Activated naive CD8-positive, alpha-beta T cell treated with anti-CD3 and anti-CD28 coated beads, Interleukin-2, amount 50 U/mL, for 24 hours (primary cell): ENCODE measurements around the gene TASP1.
"Not testable (repeated sequence)": the region's sequence is repeated elsewhere in the genome, so short reads cannot be mapped to it uniquely, and the experiment has no call there.

Source experiments
- ATAC-seq: fragments of 150-1000 bp; cut with Tn5 transposase; one replicate; pipeline ENCODE4 v1.10.0; 2021
- DNase-seq: peaks from one replicate; pipeline ENCODE4 v3.0.0; 2021
- H3K27ac Mint-ChIP-seq: one replicate; pipeline ENCODE4 v1.8.0; 2021; ENCODE audit warnings: mild to moderate bottlenecking, mixed read lengths
- H3K27me3 Mint-ChIP-seq: one replicate; pipeline ENCODE4 v1.8.0; 2021; ENCODE audit warnings: mixed read lengths
- H3K36me3 Mint-ChIP-seq: one replicate; pipeline ENCODE4 v1.8.0; 2021; ENCODE audit warnings: low read depth, mixed read lengths
- H3K4me1 Mint-ChIP-seq: one replicate; pipeline ENCODE4 v1.8.0; 2021; ENCODE audit warnings: mixed read lengths
- H3K4me3 Mint-ChIP-seq: one replicate; pipeline ENCODE4 v1.8.0; 2021; ENCODE audit warnings: mild to moderate bottlenecking, moderate library complexity, mixed read lengths
- H3K9me3 Mint-ChIP-seq: one replicate; pipeline ENCODE4 v1.8.0; 2021; ENCODE audit warnings: mixed read lengths

Gene TASP1

DNA sequence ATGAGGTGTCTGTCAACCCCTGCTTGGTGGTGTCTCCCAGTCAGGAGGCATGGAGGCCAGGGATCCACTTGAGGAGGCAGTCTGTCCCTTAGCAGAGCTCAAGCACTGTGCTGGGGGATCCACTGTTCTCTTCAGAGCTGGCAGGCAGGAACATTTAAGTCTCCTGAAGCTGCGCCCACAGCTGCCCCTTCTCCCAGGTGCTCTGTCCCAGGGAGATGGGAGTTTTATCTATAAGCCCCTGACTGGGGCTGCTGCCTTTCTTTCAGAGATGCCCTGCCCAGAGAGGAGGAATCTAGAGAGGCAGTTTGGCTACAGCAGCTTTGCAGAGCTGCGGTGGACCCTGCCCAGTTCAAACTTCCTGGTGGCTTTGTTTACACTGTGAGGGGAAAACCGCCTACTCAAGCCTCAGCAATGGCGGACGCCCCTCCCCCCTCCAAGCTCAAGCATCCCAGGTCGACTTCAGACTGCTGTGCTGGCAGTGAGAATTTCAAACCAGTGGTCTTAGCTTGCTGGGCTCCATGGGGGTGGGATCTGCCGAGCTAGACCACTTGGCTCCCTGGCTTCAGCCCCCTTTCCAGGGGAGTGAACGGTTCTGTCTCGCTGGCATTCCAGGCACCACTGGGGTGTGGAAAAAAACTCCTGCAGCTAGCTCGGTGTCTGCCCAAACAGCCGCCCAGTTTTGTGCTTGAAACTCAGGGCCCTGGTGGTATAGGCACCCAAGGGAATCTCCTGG, 258.1 kb downstream of the TASP1 start:
- H3K4me1 Mint-ChIP-seq, ATAC-seq, H3K27me3 Mint-ChIP-seq, DNase-seq, H3K4me3 Mint-ChIP-seq, H3K27ac Mint-ChIP-seq: not testable (repeated sequence)
- H3K9me3 Mint-ChIP-seq, result peaks cover 49% of the 10 kb centered on the region
- H3K36me3 Mint-ChIP-seq, result peaks cover 28% of the 10 kb centered on the region

DNA sequence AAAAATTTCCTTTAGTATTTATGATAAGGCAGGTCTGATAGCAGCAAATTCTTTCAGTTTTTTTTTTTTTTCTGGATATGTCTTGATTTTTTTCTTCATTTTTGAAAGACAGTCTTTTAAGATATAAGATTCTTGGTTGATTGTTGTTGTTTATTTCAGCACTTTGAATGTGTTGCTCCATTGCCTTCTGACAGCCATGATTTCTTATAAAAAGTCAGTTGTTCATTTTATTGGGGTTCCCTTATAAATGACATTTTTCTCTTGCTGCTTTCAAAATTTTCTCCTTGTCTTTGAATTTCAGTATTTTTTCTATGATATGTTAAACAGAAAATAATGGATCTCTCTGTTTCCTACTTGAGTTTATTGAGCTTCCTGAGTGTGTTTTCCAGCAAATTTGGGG, 265.3 kb downstream of the TASP1 start:
- ATAC-seq (no peak), DNase-seq (no peak)
- H3K36me3 Mint-ChIP-seq, result peaks cover 11% of the 10 kb centered on the region
- no peaks in the 10 kb centered on the region for H3K27me3 Mint-ChIP-seq
- peaks cover 53% of the 10 kb centered on the region for H3K9me3 Mint-ChIP-seq
- no peak overlapping the region for H3K27ac Mint-ChIP-seq
- no peak overlapping the region for H3K4me3 Mint-ChIP-seq
- H3K4me1 Mint-ChIP-seq, result no peaks in the 10 kb centered on the region

DNA sequence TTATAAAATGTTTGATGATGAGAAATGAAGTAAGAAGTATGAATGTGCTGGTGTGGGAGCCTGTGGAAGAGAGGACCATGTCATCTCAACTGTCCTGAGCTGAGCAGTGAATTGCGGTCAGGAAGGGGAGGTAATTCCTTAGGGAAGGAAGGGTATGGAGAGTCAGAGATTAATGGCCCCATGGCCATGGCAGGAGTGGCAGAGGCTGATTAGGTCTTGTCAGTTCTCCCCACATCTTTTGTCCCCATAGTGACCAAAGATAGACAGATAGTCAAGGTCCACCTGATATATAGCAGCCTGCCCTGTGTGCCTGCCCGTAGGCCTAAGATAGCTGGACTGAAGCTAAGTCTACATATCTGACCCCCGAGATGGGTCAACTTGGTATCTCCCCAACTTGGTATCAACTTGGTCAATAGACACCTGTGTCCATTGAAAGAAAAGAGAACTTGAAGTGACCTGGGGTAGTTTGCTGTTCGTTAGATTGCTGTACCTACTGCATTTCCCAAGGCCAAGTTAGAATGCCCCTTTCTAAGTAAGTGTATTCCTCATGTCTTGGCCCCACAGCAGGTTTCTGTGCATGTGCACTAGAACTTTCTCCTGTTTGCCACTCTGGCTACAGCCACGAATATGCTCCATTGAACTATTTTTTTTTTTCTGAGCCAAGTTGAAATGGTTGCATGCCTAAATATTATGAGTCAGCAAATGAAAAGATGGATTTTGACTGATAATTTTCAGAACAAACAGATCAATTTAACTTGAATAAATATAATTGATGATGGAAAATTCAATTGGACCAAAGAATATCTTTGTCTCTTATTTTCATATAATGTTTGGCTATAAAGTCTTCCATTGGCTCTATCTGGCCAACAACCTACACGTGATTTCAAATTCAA, 274.2 kb downstream of the TASP1 start:
- H3K27me3 Mint-ChIP-seq, result no peaks in the 10 kb centered on the region

DNA sequence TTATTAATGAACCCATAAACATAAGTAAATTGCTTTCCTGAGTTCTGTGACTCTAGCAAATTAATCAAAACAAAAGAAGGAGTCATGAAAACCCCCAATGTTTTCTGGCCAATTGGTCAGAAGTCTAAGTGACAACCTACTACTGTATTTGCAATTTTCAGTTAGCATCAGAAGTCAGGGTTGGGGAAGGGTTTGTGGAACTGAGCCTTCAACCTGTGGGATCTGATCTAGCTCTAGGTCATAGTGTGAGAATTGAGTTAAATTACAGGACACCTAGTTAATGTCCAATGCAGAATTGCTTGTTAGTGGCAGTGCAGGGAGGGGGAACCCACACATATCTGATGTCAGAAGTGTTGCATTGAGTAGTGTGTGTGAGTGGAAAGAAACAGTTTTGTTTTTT, 275.3 kb downstream of the TASP1 start:
- no peaks in the 10 kb centered on the region for H3K4me1 Mint-ChIP-seq
- no peak overlapping the region for H3K4me3 Mint-ChIP-seq
- no peak overlapping the region for H3K27ac Mint-ChIP-seq
- peaks cover 6% of the 10 kb centered on the region for H3K9me3 Mint-ChIP-seq
- no peaks in the 10 kb centered on the region for H3K27me3 Mint-ChIP-seq
- DNase-seq, result no peak
- ATAC-seq, result no peak
- no peaks in the 10 kb centered on the region for H3K36me3 Mint-ChIP-seq

More for the DNA sequence above, 274.2 kb downstream of the TASP1 start:
- Mint-ChIP-seq H3K36me3 (no peaks in the 10 kb centered on the region), H3K4me1 (no peaks in the 10 kb centered on the region), H3K27ac (no peak overlapping the region), H3K4me3 (no peak overlapping the region), H3K9me3 (peaks cover 6% of the 10 kb centered on the region)
- ATAC-seq (no peak), DNase-seq (no peak)

DNA sequence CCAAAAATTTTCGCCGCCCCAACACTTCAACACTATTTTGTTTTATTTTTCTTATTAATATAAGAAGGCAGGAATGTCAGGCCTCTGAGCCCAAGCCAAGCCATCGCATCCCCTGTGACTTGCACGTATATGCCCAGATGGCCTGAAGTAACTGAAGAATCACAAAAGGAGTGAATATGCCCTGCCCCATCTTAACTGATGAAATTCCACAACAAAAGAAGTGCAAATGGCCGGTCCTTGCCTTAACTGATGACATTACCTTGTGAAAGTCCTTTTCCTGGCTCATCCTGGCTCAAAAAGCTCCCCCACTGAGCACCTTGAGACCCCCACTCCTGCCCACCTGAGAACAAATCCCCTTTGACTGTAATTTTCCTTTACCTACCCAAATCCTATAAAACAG, 276.6 kb downstream of the TASP1 start:
- not testable (repeated sequence) for DNase-seq, H3K9me3 Mint-ChIP-seq

DNA sequence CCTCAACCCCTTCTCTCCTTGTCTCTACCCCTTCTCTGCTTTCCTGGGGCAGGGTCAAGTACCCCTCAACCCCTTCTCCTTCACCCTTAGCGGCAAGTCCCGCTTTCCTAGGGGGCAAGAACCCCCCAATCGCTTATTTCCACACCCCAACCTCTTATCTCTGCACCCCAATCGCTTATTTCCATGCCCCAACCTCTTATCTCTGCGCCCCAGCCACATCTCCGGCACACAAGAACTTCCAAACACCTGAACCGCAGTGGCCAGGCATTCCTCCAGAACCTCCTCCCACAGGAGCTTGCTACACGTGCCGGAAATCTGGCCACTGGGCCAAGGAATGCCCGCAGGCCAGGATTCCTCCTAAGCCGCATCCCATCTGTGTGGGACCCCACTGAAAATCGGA, 279.8 kb downstream of the TASP1 start:
- ATAC-seq, H3K4me1 Mint-ChIP-seq, H3K9me3 Mint-ChIP-seq, H3K4me3 Mint-ChIP-seq, H3K36me3 Mint-ChIP-seq, H3K27me3 Mint-ChIP-seq, DNase-seq, H3K27ac Mint-ChIP-seq: not testable (repeated sequence)

More for the DNA sequence above, 276.6 kb downstream of the TASP1 start:
- not testable (repeated sequence) for H3K36me3 Mint-ChIP-seq, H3K27ac Mint-ChIP-seq, H3K27me3 Mint-ChIP-seq, H3K4me1 Mint-ChIP-seq, ATAC-seq, H3K4me3 Mint-ChIP-seq

DNA sequence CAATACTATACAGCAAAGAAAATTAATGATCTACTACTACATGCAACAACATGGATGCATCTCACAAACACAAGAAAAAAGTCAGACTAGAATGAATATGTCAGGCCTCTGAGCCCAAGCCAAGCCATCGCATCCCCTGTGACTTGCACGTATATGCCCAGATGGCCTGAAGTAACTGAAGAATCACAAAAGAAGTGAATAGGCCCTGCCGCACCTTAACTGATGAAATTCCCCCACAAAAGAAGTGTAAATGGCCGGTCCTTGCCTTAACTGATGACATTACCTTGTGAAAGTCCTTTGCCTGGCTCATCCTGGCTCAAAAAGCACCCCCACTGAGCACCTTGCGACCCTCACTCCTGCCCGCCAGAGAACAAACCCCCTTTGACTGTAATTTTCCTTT, 280.9 kb downstream of the TASP1 start:
- H3K9me3 Mint-ChIP-seq, H3K27ac Mint-ChIP-seq, H3K27me3 Mint-ChIP-seq, H3K36me3 Mint-ChIP-seq, H3K4me3 Mint-ChIP-seq, H3K4me1 Mint-ChIP-seq, DNase-seq, ATAC-seq: not testable (repeated sequence)

DNA sequence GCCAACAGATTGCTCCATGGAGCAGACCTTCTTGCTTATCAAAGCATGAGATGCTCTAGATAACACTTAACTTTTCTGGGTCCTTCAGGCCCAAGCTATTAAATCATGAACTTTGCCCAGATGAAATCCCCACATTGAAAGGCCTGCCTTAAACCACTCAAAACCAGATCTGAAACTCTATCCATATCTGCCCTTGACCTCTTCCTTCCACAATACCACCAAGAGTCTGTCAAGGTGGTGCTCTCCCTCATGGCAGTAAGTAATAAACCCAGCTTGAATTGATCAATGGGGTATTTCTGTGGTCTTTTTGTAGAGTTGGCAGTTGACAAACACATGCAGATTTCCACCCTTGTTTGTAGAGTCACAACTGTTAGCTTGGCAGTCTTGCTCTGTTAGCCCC, 282.1 kb downstream of the TASP1 start:
- Mint-ChIP-seq H3K27me3 (peaks cover 3% of the 10 kb centered on the region), H3K9me3 (no peaks in the 10 kb centered on the region), H3K27ac (no peak overlapping the region), H3K4me3 (no peak overlapping the region), H3K36me3 (no peaks in the 10 kb centered on the region), H3K4me1 (no peaks in the 10 kb centered on the region)
- no peak for ATAC-seq
- no peak for DNase-seq

DNA sequence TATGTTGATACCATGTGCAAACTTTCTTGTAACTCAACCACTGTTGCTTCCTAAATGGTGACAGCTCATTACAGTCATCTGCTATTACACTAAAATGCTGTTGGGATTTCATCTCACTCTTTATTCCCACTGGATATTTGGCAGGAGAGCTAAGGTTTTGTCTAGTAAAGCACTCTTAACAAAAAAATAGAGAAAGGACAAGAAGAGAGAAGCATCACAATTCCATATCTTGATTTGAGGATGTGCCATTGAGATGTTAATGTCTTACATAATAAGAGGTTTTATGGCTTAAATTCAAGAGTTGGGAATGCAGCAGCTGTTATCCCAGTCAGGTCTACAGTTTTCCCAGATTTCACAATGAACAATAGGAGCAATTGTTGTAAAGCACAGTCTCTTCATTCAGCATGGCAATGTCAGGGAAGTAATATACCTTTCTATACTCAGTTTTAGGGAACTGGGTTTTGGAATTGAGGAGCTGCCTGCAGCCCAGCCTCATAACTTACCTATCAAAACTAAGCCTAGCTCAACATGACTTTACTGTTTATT, 282.7 kb downstream of the TASP1 start:
- Mint-ChIP-seq H3K36me3 (no peaks in the 10 kb centered on the region), H3K27me3 (peaks cover 3% of the 10 kb centered on the region), H3K4me1 (no peaks in the 10 kb centered on the region), H3K27ac (no peak overlapping the region), H3K4me3 (no peak overlapping the region), H3K9me3 (no peaks in the 10 kb centered on the region)
- DNase-seq (no peak), ATAC-seq (no peak)

DNA sequence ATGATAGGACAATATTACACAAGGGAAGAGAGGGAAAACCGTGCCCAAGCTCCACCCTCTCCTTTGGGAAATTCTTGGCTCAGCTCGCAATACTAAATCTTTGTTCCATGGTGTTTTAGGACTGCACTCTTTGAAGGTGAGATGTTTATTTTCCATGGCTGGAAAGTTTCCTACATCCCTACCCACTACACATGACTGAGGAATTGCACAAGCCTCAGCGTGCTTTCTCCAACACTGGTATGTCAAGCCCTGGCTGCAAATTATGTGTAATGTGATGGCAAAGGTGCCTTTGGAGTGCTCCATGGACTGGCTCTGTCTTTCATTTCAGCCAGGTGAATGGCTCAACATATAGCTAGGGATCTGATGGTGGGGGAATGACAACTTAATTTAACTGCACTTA, 283.3 kb downstream of the TASP1 start:
- Mint-ChIP-seq H3K4me3 (no peak overlapping the region), H3K9me3 (no peaks in the 10 kb centered on the region), H3K4me1 (no peaks in the 10 kb centered on the region), H3K27ac (no peak overlapping the region), H3K36me3 (no peaks in the 10 kb centered on the region), H3K27me3 (peaks cover 3% of the 10 kb centered on the region)
- ATAC-seq, result no peak
- no peak for DNase-seq

DNA sequence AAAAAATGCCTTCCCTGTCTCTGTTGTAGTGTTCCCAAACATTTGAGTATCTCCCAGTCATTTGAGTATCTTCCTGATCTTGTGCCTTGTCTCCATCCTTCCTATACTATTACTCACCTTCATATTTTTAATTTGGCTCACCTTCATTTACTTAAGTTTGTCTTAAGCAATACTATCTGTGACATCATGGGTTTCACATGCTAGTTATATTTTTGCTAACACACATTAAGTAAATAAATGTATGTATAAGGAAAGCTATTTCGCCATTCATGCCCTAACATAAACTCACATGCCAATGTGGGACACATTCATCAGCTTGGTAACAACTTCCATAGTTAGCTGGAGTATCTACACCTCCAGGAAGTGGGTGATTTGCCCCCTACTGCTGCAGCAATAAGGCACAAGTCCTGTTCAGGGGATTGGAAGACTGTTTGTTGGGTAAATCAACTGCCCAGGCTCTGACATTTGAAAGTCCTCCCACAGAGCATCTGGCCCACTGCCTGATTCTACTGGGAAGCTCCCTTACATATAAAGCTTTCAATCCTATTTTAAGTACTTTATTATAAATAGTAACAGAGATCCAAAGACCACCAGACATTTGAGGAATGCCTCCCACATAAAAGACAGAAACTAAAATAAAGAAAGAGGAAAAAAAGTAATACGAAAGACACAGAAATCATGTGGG, 285.3 kb downstream of the TASP1 start:
- ATAC-seq, result no peak
- Mint-ChIP-seq H3K4me1 (no peaks in the 10 kb centered on the region), H3K9me3 (no peaks in the 10 kb centered on the region), H3K27ac (no peak overlapping the region), H3K4me3 (no peak overlapping the region), H3K27me3 (peaks cover 3% of the 10 kb centered on the region), H3K36me3 (no peaks in the 10 kb centered on the region)
- no peak for DNase-seq

DNA sequence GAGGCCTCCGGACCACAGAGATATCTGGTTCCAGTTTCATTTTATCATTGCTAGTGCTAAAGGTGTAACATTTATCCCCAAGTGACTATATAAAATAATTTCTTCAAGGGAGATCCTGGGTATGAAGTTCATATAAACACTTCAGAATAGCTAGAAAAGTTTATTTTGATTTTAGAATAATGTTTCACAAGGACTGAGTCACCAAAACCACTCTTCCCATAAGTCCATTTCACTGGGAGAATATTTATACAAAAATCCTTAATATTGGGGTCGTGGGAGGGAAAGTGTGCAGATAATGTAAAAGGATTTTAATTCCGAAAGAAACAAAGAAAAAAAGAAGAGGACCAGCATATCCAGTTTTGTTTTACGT, 289.5 kb downstream of the TASP1 start:
- no peaks in the 10 kb centered on the region for H3K9me3 Mint-ChIP-seq
- DNase-seq, result no peak
- H3K4me3 Mint-ChIP-seq, result no peak overlapping the region
- H3K36me3 Mint-ChIP-seq, result no peaks in the 10 kb centered on the region
- H3K27me3 Mint-ChIP-seq, result no peaks in the 10 kb centered on the region
- H3K4me1 Mint-ChIP-seq, result no peaks in the 10 kb centered on the region
- ATAC-seq, result no peak
- no peak overlapping the region for H3K27ac Mint-ChIP-seq

DNA sequence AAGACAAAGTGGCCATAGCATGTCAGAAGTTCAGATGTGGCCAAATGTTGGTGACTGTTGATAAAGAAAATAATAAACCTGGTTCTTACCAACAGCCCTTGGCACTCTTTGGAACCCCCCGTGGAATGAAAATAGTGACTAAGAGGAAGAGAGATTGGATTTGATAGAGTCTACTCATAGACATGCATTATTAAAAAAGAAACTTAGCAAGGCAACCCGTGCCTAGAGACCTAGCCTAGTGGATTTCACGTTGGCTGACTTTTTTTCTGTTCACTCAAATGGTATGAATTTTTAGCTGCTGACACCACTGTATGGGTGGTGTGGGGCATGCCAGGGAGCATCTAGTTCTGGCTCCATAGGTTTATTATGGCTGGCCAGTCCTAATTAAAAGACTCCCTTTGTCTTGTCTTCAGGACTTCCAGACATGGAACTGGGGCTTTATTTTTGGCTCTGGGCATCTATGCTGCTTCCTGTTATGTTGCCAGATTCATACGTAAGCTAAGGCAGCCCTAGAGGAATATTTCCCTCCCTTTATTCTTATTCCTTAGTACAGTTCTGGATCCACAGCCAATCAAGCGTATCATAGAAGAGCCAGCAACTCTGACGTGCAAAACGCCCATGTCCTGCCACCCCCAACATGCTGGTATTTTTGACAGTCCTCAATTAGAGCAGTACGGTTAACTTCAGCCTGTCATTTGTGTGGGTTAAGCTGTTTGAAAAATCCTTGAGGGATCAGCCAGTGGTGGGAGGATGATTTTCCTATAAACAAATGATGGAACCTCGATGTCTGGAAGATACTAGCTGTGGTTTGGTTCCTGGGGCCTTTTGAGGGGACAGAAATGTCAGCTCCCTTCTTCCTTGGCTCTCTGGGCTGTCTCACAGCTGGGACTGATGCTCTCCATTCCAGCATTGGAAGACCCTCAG, 290.2 kb downstream of the TASP1 start:
- ATAC-seq (no peak), DNase-seq (no peak)
- H3K27me3 Mint-ChIP-seq, result peaks cover 2% of the 10 kb centered on the region
- H3K4me1 Mint-ChIP-seq, result no peaks in the 10 kb centered on the region
- no peaks in the 10 kb centered on the region for H3K9me3 Mint-ChIP-seq
- H3K4me3 Mint-ChIP-seq, result no peak overlapping the region
- no peaks in the 10 kb centered on the region for H3K36me3 Mint-ChIP-seq
- no peak overlapping the region for H3K27ac Mint-ChIP-seq

DNA sequence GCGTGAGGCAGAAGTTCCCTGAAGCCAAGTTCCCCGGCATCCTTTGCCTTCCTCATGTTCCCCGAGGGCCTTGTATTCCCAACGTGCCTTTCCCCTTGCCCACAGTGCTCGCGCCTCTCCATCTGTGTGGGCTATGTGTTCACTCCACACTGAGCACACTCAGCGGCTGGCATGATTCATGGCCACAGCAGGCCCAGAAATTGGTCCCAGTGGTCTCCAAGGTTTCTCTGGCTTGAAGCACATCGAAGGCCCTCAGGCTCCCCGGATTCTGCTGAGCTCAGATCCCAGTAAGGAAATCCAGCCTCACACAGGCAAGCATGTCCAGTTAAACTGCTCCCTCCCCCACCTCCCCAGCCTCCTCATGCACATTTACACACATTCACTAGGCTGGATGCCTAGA, 294.1 kb downstream of the TASP1 start:
- H3K9me3 Mint-ChIP-seq, result no peaks in the 10 kb centered on the region
- DNase-seq (no peak), ATAC-seq (no peak)
- H3K36me3 Mint-ChIP-seq, result no peaks in the 10 kb centered on the region
- peaks cover 2% of the 10 kb centered on the region for H3K27me3 Mint-ChIP-seq
- no peak overlapping the region for H3K4me3 Mint-ChIP-seq
- H3K4me1 Mint-ChIP-seq, result peaks cover 11% of the 10 kb centered on the region
- H3K27ac Mint-ChIP-seq, result no peak overlapping the region
